Liver (tissue), 9 donors: ENCODE data around the gene PRSS8. TPM values are rescaled to one million over a fixed set of nuclear protein-coding genes. Genes with fewer than 3 reads are reported as not detected.

Source experiments
- DNase-seq: peaks from one replicate; pipeline ENCODE4 v3.0.0-alpha.2; 2017; ENCODE audit warnings: low spot score
- H3K27ac ChIP-seq, 2 donors: one replicate each; pipeline ENCODE4 v1.7.0; 2013; ENCODE audit warnings: inconsistent platforms in 2 of 2, low read length in 2 of 2, control low read depth in 1 of 2, low read depth in 1 of 2, mild to moderate bottlenecking in 1 of 2
- H3K27me3 ChIP-seq, 4 donors: one replicate each; pipeline versions ENCODE4 v1.6.1 to v1.7.0; 2013; ENCODE audit warnings: low read length in 3 of 4, inconsistent platforms in 1 of 4, mild to moderate bottlenecking in 1 of 4, moderate library complexity in 1 of 4; ENCODE audit not compliant: control insufficient read depth in 4 of 4, insufficient read depth in 4 of 4
- H3K36me3 ChIP-seq, 4 donors: one replicate each; pipeline versions ENCODE4 v1.6.1 to v1.7.0; 2013; ENCODE audit warnings: low read length in 3 of 4, mild to moderate bottlenecking in 3 of 4, low read depth in 1 of 4, moderate library complexity in 1 of 4; ENCODE audit not compliant: control insufficient read depth in 4 of 4, insufficient read depth in 3 of 4
- H3K4me1 ChIP-seq, 4 donors: one replicate each; pipeline versions ENCODE4 v1.6.1 to v1.7.0; 2013; ENCODE audit warnings: low read length in 3 of 4, mild to moderate bottlenecking in 3 of 4, moderate library complexity in 1 of 4; ENCODE audit not compliant: control insufficient read depth in 4 of 4, insufficient read depth in 4 of 4
- H3K4me3 ChIP-seq, 3 donors: one replicate each; pipeline versions ENCODE4 v1.6.1 to v1.7.0; 2013; ENCODE audit warnings: low read length in 3 of 3, control low read depth in 1 of 3, low read depth in 1 of 3, mild to moderate bottlenecking in 1 of 3
- H3K9ac ChIP-seq, 2 donors: one replicate each; pipeline ENCODE4 v1.7.0; 2013; ENCODE audit warnings: low read length in 2 of 2, mild to moderate bottlenecking in 2 of 2, moderate library complexity in 2 of 2, control low read depth in 1 of 2, low read depth in 1 of 2
- H3K9me3 ChIP-seq, 4 donors: one replicate each; pipeline versions ENCODE4 v1.6.1 to v1.7.0; 2013; ENCODE audit warnings: low read length in 3 of 4; ENCODE audit not compliant: control insufficient read depth in 4 of 4
- ATF3 ChIP-seq: IDR thresholded peaks from 2 replicates; pipeline ENCODE4 v1.6.1; 2016; ENCODE audit warnings: antibody characterized with exemption
- CTCF ChIP-seq: fragments of 150-350 bp; IDR thresholded peaks from 2 replicates; pipeline ENCODE4 v1.5.1; 2017; ENCODE audit warnings: improper control_type of control experiment, low read depth, low read length; ENCODE audit not compliant: missing input control
- EGR1 ChIP-seq, 2 donors: IDR thresholded peaks; 2 replicates each; pipeline ENCODE4 v1.6.1; 2016 to 2018; ENCODE audit warnings: antibody characterized with exemption in 2 of 2, low read depth in 2 of 2
- FOXA1 ChIP-seq: IDR thresholded peaks from 2 replicates; pipeline ENCODE4 v1.6.1; 2016; ENCODE audit warnings: antibody characterized with exemption
- FOXA2 ChIP-seq: IDR thresholded peaks from 2 replicates; pipeline ENCODE4 v1.6.1; 2016; ENCODE audit warnings: antibody characterized with exemption
- GABPA ChIP-seq, 2 donors: IDR thresholded peaks in 1 of 2; conservative IDR thresholded peaks in 1 of 2; 2 replicates each; pipeline ENCODE4 v1.6.1; 2016; ENCODE audit warnings: antibody characterized with exemption in 2 of 2, mild to moderate bottlenecking in 1 of 2, moderate library complexity in 1 of 2
- HNF4A ChIP-seq, 2 donors: conservative IDR thresholded peaks; 2 replicates each; pipeline ENCODE4 v1.6.1; 2016; ENCODE audit warnings: antibody characterized with exemption in 2 of 2, mild to moderate bottlenecking in 2 of 2
- HNF4G ChIP-seq: IDR thresholded peaks from 2 replicates; pipeline ENCODE4 v1.6.1; 2016; ENCODE audit warnings: antibody characterized with exemption
- JUND ChIP-seq, 2 donors: IDR thresholded peaks; 2 replicates each; pipeline ENCODE4 v1.6.1; 2016; ENCODE audit warnings: antibody characterized with exemption in 2 of 2
- MAX ChIP-seq: IDR thresholded peaks from 2 replicates; pipeline ENCODE4 v1.6.1; 2016; ENCODE audit warnings: antibody characterized with exemption
- NR2F2 ChIP-seq: IDR thresholded peaks from 2 replicates; pipeline ENCODE4 v1.6.1; 2016; ENCODE audit warnings: antibody characterized with exemption
- RAD21 ChIP-seq, 2 donors: IDR thresholded peaks; 2 replicates each; pipeline ENCODE4 v1.6.1; 2016; ENCODE audit warnings: antibody characterized with exemption in 2 of 2, mild to moderate bottlenecking in 2 of 2
- REST ChIP-seq: IDR thresholded peaks from 2 replicates; pipeline ENCODE4 v1.6.1; 2016; ENCODE audit warnings: antibody characterized with exemption, mild to moderate bottlenecking
- RXRA ChIP-seq, 2 donors: IDR thresholded peaks; 2 replicates each; pipeline ENCODE4 v1.6.1; 2017 to 2018; ENCODE audit warnings: antibody characterized with exemption in 2 of 2, mild to moderate bottlenecking in 1 of 2
- SP1 ChIP-seq: IDR thresholded peaks from 2 replicates; pipeline ENCODE4 v1.6.1; 2018; ENCODE audit warnings: antibody characterized with exemption, mild to moderate bottlenecking
- TAF1 ChIP-seq: conservative IDR thresholded peaks from 2 replicates; pipeline ENCODE4 v1.6.1; 2016; ENCODE audit warnings: antibody characterized with exemption, mild to moderate bottlenecking
- YY1 ChIP-seq: IDR thresholded peaks from 2 replicates; pipeline ENCODE4 v1.6.1; 2016; ENCODE audit warnings: antibody characterized with exemption, mild to moderate bottlenecking
- ZBTB33 ChIP-seq: IDR thresholded peaks from 2 replicates; pipeline ENCODE4 v1.6.1; 2016; ENCODE audit warnings: antibody characterized with exemption
- WGBS: extraction: QIAGEN DNeasy Blood & Tissue Kit; methylation state at CpG from one replicate; pipeline ENCODE4 v1.1.7; 2013; 5-methylcytosine and 5-hydroxymethylcytosine counted together
- polyA plus RNA-seq, 2 donors: library from polyadenylated mRNA; stranded (reverse) in 1 of 2; unstranded in 1 of 2; fragments of 200-250 nt in 1 of 2; fragments of >200 nt in 1 of 2; fragmentation: Nextera tagmentation in 1 of 2; extraction: Ambion mirVana in 1 of 2; gene quantifications; one replicate each; pipeline versions ENCODE4 v1.2.1 to v1.2.3, GENCODE V29; 2013 to 2015
- total RNA-seq, 2 donors: library from RNA; depleted of rRNA; stranded (reverse); fragments of >200 nt; gene quantifications; one replicate each; pipeline ENCODE4 v1.2.3, GENCODE V29; 2014
- donor health status: healthy.
- donor health status: healthy.
- donor health status: healthy.
- donor health status: healthy.
- donor health status: healthy.

The PRSS8 gene
- total and polyA plus RNA-seq, 4 donors: 1.1 to 50.1 (median 8.4) TPM

GRCh38 chr16:31118223-31119155 is 17.0 kb downstream of the PRSS8 start:
- peak overlapping the region; percentile 86 to 94 (median 94) for H3K4me3 ChIP-seq
- H3K9me3 ChIP-seq: no peaks in the 10 kb centered on the region
- H3K9ac ChIP-seq: peak overlapping the region; percentile 93
- H3K4me1 ChIP-seq: peaks cover 10 to 30% (median 20%) of the 10 kb centered on the region in 4 donors
- H3K36me3 ChIP-seq: peaks cover 5 to 23% (median 19%) of the 10 kb centered on the region in 4 donors
- WGBS: 56% methylated on average over 9 of the region's 9 CpGs
- no peaks in the 10 kb centered on the region for H3K27me3 ChIP-seq
- TF ChIP-seq RAD21 (IDR thresholded peaks at IDR 0.05) (no peak), YY1 (no peak), GABPA (IDR thresholded peaks at IDR 0.05 in 1 of 2, conservative IDR thresholded peaks at IDR 0.05 in 1 of 2) (no peak), MAX (no peak), EGR1 (IDR thresholded peaks at IDR 0.05; ENCODE audit: low read depth in 2 of 2) (no peak), SP1 (no peak), ZBTB33 (no peak), CTCF (no peak), TAF1 (peak; percentile 6), FOXA2 (no peak), NR2F2 (no peak), JUND (IDR thresholded peaks at IDR 0.05) (no peak), ATF3 (no peak), RXRA (IDR thresholded peaks at IDR 0.05) (peak in 1 of 2 donors; percentile 40), HNF4G (no peak), FOXA1 (no peak), HNF4A (conservative IDR thresholded peaks at IDR 0.05) (peak in 1 of 2 donors; percentile 11), REST (peak; percentile 21)
- peak overlapping the region; percentile 95 to 97 for H3K27ac ChIP-seq
- DNase-seq: no peak
